ENCODE data around the gene ALDH2. TPM values are rescaled to one million over a fixed set of nuclear protein-coding genes. Genes with fewer than 3 reads are reported as not detected.

ALDH2 gene
- total RNA-seq, 2 experiments from 2014 or later: 0.25 to 1.3 TPM

- Mint-ChIP-seq H3K4me1 (peaks cover 8% of the 10 kb centered on the region), H3K27ac (no peak overlapping the region), H3K27me3 (no peaks in the 10 kb centered on the region), H3K4me3 (no peak overlapping the region), H3K36me3 (ENCODE audit: low read depth) (peaks cover 35% of the 10 kb centered on the region), H3K9me3 (peaks cover 4% of the 10 kb centered on the region)
- POLR2A ChIA-PET: interaction anchor here (1.7 kb wide), 1 partner anchor 9 kb away, joined by 8 read pairs; the partner anchor contains the start of gene MAPKAPK5
- CTCF ChIA-PET: interaction anchor here (0.7 to 1.4 kb wide), 4 partner anchors 9 to 453 kb away, joined by 3 read pairs; partner anchors contain the start of gene MAPKAPK5
- DNase-seq: no peak
Measured at GRCh38 chr12:111850526-111850925, 83.8 kb downstream of the ALDH2 start.

DNA sequence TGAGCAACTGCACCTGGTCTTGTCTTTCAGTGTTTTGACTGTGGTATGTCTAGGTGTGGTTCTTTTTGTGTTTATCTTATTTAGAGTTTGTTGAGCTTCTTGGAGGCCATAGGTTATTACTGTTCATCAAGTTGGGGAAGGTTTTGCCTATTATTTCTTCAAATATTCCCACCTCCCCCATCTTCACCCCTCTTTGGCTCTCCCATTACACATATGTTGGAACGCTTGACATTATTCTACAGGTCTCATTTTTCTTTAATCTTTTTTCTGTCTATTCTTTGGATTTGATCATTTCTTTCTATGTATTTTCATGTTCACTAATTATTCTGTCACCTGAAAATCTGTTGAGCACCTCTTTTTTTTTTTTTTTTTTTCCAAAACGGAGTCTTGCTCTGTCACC, 91.5 kb downstream of the ALDH2 start:
- H3K4me3 Mint-ChIP-seq: no peak overlapping the region
- DNase-seq: no peak
- H3K36me3 Mint-ChIP-seq (ENCODE audit: low read depth): peaks cover 21% of the 10 kb centered on the region
- H3K9me3 Mint-ChIP-seq: no peaks in the 10 kb centered on the region
- no peak overlapping the region for H3K27ac Mint-ChIP-seq
- CTCF ChIA-PET: no interaction called here
- H3K4me1 Mint-ChIP-seq: no peaks in the 10 kb centered on the region
- POLR2A ChIA-PET: no interaction called here
- H3K27me3 Mint-ChIP-seq: no peaks in the 10 kb centered on the region

DNA sequence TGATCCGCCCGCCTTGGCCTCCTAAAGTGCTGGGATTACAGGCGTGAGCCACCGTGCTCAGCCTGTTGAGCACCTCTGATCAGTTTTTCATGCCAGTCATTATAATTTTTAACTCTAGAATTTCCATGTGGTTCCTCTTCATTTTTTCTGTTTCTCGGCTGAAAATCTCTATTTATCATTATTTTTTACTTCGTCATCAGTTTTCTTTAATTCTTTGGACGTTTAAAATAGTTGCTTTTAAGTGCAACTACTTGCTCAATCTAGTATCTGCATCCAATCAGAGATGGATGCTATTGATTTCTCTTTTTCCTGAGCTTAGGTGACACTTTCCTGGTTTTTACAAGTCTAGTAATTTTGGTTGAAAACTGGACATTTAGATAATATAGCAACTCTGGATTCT, 92.0 kb downstream of the ALDH2 start:
- Mint-ChIP-seq H3K27me3 (no peaks in the 10 kb centered on the region), H3K9me3 (no peaks in the 10 kb centered on the region), H3K4me1 (no peaks in the 10 kb centered on the region), H3K27ac (no peak overlapping the region), H3K4me3 (no peak overlapping the region), H3K36me3 (ENCODE audit: low read depth) (peaks cover 21% of the 10 kb centered on the region)
- ChIA-PET POLR2A (no interaction called here), CTCF (interaction anchor here (0.5 kb wide), 1 partner anchor 21 kb away, joined by 3 read pairs; no protein-coding TSS in a partner anchor)
- DNase-seq: no peak

- Mint-ChIP-seq H3K4me1 (no peaks in the 10 kb centered on the region), H3K27me3 (no peaks in the 10 kb centered on the region), H3K27ac (no peak overlapping the region), H3K9me3 (no peaks in the 10 kb centered on the region), H3K36me3 (ENCODE audit: low read depth) (peaks cover 29% of the 10 kb centered on the region), H3K4me3 (no peak overlapping the region)
- ChIA-PET POLR2A (interaction anchor here (1.9 kb wide), 1 partner anchor 23 kb away, joined by 7 read pairs; the partner anchor contains the start of gene MAPKAPK5), CTCF (no interaction called here)
- DNase-seq: no peak
Measured at GRCh38 chr12:111864913-111865312, 98.2 kb downstream of the ALDH2 start.

Other genes with a start within 250 kb of the ALDH2 start
- gene ATXN2, start 167.6 kb upstream of the ALDH2 start, total RNA-seq: 10 to 100 TPM; 35.1 to 35.3 TPM
- 10 to 100 TPM; 18.1 to 19.4 TPM for gene BRAP, start 81.0 kb upstream of the ALDH2 start, total RNA-seq
- 10 to 100 TPM; 25.3 to 28.5 TPM for gene ACAD10, start 80.9 kb upstream of the ALDH2 start, total RNA-seq
- gene MAPKAPK5, start 75.3 kb downstream of the ALDH2 start, total RNA-seq: 10 to 100 TPM; 40.4 to 44.8 TPM
- 10 to 100 TPM; 17.8 to 19.7 TPM for gene TMEM116, start 246.2 kb downstream of the ALDH2 start, total RNA-seq
- 100 to 1,000 TPM; 169 to 172 TPM for gene ERP29, start 246.5 kb downstream of the ALDH2 start, total RNA-seq